Measurements from ENCODE around the gene GLA. TPM values are rescaled to one million over a fixed set of nuclear protein-coding genes. Genes with fewer than 3 reads are reported as not detected.
A peak's percentile ranks its signal among the peaks of the same experiment; 100 is the strongest.

GLA gene
- total and polyA plus RNA-seq, 9 of the 15 experiments (the other 6 are each of a cell fraction or from before 2014, with no cell fraction given), result 41.7 to 146 (median 73.8) TPM

DNA sequence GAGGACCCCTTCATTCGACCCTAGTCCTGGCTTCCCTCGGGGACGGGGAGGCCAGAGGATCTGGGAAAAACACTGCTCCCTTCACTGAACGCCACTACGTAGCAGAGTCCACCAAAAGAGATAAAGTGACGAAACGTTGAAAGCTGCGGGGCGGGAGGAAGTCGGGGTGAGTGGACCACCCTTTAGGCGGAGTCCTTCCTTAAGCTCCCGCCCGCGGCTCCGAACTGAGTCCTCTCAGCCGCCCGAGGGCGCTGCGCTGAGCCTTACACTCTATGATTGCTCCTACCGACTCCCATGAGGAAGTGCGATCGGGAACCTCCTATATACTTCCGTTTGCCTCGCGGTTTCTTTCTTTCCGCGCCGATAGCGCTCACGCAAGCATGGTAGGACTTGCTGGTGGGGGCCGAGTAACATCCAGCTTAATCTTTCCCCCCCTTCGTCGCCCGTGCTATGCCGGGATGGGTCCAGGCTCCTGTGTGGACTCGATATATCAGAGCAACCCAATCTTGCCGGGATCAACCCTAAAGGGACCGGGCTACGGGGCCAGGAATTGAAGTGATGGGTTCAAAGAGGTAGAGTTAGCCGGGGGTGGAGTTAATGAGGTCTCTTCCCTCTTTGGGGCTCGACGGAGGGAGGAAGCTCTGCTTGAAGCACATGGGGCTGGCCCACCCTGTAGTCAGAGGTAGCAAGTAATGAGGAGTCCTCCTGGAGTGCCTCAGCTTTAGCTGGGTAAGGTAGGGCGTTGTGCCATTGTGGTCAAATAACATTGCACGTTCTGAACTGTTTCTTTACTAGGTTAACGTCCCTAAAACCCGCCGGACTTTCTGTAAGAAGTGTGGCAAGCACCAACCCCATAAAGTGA lies 16.8 kb downstream of the GLA start, which contains the start of gene RPL36A (continued):
- no peak for TF ChIP-seq THRAP3 (IDR thresholded peaks at IDR 0.05; ENCODE audit: borderline replicate concordance)
- TF ChIP-seq SMARCE1 (IDR thresholded peaks at IDR 0.05), result no peak
- no peak for TF ChIP-seq MCM7 (IDR thresholded peaks at IDR 0.05)
- no peak for TF ChIP-seq EHMT2 (IDR thresholded peaks at IDR 0.05)
- TF ChIP-seq HDAC2 (IDR thresholded peaks at IDR 0.05), result peak; percentile 13; the same call in 1 of the 2 replicates
- TF ChIP-seq, protein P1, sequence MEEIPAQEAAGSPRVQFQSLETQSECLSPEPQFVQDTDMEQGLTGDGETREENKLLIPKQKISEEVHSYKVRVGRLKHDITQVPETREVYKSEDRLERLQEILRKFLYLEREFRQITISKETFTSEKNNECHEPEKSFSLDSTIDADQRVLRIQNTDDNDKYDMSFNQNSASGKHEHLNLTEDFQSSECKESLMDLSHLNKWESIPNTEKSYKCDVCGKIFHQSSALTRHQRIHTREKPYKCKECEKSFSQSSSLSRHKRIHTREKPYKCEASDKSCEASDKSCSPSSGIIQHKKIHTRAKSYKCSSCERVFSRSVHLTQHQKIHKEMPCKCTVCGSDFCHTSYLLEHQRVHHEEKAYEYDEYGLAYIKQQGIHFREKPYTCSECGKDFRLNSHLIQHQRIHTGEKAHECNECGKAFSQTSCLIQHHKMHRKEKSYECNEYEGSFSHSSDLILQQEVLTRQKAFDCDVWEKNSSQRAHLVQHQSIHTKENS (CRISPR knock-in tag; IDR thresholded peaks at IDR 0.05), result no peak
- TF ChIP-seq ZNF41 (CRISPR knock-in tag; conservative IDR thresholded peaks at IDR 0.05), result no peak
- TF ChIP-seq ZNF766 (CRISPR knock-in tag; conservative IDR thresholded peaks at IDR 0.05), result peak; percentile 31; the same call in 1 of the 2 replicates
- no peak for TF ChIP-seq NR2C2 (CRISPR knock-in tag; IDR thresholded peaks at IDR 0.05)
- TF ChIP-seq NR2C2 (tag; IDR thresholded peaks at IDR 0.05), result peak; percentile 66; the same call in 1 of the 2 replicates
- no peak for TF ChIP-seq PTTG1 (tag; IDR thresholded peaks at IDR 0.05; ENCODE audit: low read depth)
- TF ChIP-seq EWSR1 (IDR thresholded peaks at IDR 0.05; ENCODE audit: borderline replicate concordance, low read depth, partially characterized antibody), result no peak
- no peak for TF ChIP-seq RFX1 (IDR thresholded peaks at IDR 0.05)
- no peak for TF ChIP-seq ARHGAP35 (IDR thresholded peaks at IDR 0.05; ENCODE audit: partially characterized antibody)
- TF ChIP-seq, protein P2, sequence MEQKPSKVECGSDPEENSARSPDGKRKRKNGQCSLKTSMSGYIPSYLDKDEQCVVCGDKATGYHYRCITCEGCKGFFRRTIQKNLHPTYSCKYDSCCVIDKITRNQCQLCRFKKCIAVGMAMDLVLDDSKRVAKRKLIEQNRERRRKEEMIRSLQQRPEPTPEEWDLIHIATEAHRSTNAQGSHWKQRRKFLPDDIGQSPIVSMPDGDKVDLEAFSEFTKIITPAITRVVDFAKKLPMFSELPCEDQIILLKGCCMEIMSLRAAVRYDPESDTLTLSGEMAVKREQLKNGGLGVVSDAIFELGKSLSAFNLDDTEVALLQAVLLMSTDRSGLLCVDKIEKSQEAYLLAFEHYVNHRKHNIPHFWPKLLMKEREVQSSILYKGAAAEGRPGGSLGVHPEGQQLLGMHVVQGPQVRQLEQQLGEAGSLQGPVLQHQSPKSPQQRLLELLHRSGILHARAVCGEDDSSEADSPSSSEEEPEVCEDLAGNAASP (IDR thresholded peaks at IDR 0.05), result no peak
- no peak for TF ChIP-seq ZC3H4 (CRISPR knock-in tag; IDR thresholded peaks at IDR 0.05; ENCODE audit: borderline replicate concordance)
- no peak for TF ChIP-seq SMARCC2 (IDR thresholded peaks at IDR 0.05; ENCODE audit: low read depth)
- peak; percentile 99 for TF ChIP-seq POLR2A (conservative IDR thresholded peaks at IDR 0.05)
- no peak for TF ChIP-seq NFXL1 (CRISPR knock-in tag; IDR thresholded peaks at IDR 0.05)
- no peak for TF ChIP-seq HLTF (IDR thresholded peaks at IDR 0.05)
- TF ChIP-seq BRD9 (IDR thresholded peaks at IDR 0.05; ENCODE audit: low read depth, partially characterized antibody), result peak; percentile 92
- no peak for TF ChIP-seq SREBF2 (CRISPR knock-in tag; IDR thresholded peaks at IDR 0.05)
- TF ChIP-seq GABPB2 (CRISPR knock-in tag; conservative IDR thresholded peaks at IDR 0.05), result no peak
- TF ChIP-seq, protein P3, sequence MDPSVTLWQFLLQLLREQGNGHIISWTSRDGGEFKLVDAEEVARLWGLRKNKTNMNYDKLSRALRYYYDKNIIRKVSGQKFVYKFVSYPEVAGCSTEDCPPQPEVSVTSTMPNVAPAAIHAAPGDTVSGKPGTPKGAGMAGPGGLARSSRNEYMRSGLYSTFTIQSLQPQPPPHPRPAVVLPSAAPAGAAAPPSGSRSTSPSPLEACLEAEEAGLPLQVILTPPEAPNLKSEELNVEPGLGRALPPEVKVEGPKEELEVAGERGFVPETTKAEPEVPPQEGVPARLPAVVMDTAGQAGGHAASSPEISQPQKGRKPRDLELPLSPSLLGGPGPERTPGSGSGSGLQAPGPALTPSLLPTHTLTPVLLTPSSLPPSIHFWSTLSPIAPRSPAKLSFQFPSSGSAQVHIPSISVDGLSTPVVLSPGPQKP (CRISPR knock-in tag; IDR thresholded peaks at IDR 0.05), result no peak
- no peak for TF ChIP-seq SRSF7 (optimal IDR thresholded peaks at IDR 0.05; ENCODE audit: low read depth, low read length)
- TF ChIP-seq HNRNPL (IDR thresholded peaks at IDR 0.05; ENCODE audit: low read depth, low read length), result no peak

Data from K562 (cell line).